ENCODE data around the gene TSPEAR. TPM values are rescaled to one million over a fixed set of nuclear protein-coding genes. Genes with fewer than 3 reads are reported as not detected.

The TSPEAR gene
- total RNA-seq, 2 experiments from 2014 or later: not detected

DNA sequence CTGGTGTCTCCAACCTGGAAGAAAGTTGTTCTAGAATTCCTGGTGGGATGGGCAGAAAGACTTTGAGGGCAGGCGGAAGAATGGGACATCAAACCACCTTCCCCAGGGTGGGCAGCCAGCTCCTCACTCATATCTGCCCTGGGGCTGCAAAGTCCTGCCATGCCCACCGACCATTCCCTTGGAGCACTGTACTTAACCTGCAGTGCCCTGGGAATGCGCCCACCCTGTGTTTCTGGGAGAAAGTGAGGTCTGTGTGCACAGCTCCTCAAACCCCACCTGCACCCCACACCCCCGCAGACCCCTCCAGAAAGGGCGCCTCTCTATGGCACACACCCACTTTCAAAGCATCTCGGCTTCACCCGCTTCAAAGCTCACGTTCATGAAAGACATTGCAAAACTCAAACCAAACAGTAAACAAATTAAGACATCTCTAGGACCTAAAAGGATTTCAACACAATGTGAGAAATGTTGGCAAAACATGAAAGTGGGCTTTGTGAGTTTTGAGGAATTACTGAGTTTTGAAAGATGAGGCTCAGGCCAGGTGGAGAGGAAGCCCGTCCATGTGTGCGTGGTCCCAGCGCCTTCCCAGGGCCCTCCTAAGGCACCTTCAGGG, 196.5 kb downstream of the TSPEAR start:
- ATAC-seq (ENCODE audit: poor library complexity): no peak
- no peak overlapping the region for H3K27ac Mint-ChIP-seq
- no peaks in the 10 kb centered on the region for H3K9me3 Mint-ChIP-seq
- DNase-seq: no peak
- no peak overlapping the region for H3K4me3 ChIP-seq (ENCODE audit: low read length)
- H3K27me3 Mint-ChIP-seq: no peaks in the 10 kb centered on the region
- no peaks in the 10 kb centered on the region for H3K4me1 Mint-ChIP-seq (ENCODE audit: low read depth)
- CTCF ChIA-PET: interaction anchor here (1.3 kb wide), 1 partner anchor 278 kb away, joined by 4 read pairs; no protein-coding TSS in a partner anchor
- TF ChIP-seq, protein P1, sequence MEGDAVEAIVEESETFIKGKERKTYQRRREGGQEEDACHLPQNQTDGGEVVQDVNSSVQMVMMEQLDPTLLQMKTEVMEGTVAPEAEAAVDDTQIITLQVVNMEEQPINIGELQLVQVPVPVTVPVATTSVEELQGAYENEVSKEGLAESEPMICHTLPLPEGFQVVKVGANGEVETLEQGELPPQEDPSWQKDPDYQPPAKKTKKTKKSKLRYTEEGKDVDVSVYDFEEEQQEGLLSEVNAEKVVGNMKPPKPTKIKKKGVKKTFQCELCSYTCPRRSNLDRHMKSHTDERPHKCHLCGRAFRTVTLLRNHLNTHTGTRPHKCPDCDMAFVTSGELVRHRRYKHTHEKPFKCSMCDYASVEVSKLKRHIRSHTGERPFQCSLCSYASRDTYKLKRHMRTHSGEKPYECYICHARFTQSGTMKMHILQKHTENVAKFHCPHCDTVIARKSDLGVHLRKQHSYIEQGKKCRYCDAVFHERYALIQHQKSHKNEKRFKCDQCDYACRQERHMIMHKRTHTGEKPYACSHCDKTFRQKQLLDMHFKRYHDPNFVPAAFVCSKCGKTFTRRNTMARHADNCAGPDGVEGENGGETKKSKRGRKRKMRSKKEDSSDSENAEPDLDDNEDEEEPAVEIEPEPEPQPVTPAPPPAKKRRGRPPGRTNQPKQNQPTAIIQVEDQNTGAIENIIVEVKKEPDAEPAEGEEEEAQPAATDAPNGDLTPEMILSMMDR (IDR thresholded peaks at IDR 0.05): no peak
- intact Hi-C loops (cut with DNase I, micrococcal nuclease): loop anchor here in 1 of 2 experiments (5.0 kb wide), 2 partner anchors 362 to 422 kb away; no protein-coding TSS in a partner anchor
- H3K4me3 Mint-ChIP-seq: no peak overlapping the region
- no peaks in the 10 kb centered on the region for H3K27me3 ChIP-seq (ENCODE audit: control insufficient read depth in 1 of 2, insufficient read depth in 2 of 2, low read length in 2 of 2)
- peaks cover 12% of the 10 kb centered on the region for H3K4me1 ChIP-seq (ENCODE audit: insufficient read depth, low read length)
- POLR2A ChIA-PET: no interaction called here
- no peaks in the 10 kb centered on the region for H3K36me3 Mint-ChIP-seq (ENCODE audit: low read depth)
- no peaks in the 10 kb centered on the region for H3K36me3 ChIP-seq (ENCODE audit: insufficient read depth, low read length)
- H3K9me3 ChIP-seq (ENCODE audit: control insufficient read depth in 1 of 2, insufficient read depth in 1 of 2, low read length in 2 of 2): peaks cover 0 to 5% of the 10 kb centered on the region in 2 experiments
- no peak overlapping the region for H3K27ac ChIP-seq (ENCODE audit: low read depth in 1 of 2, low read length in 2 of 2)

DNA sequence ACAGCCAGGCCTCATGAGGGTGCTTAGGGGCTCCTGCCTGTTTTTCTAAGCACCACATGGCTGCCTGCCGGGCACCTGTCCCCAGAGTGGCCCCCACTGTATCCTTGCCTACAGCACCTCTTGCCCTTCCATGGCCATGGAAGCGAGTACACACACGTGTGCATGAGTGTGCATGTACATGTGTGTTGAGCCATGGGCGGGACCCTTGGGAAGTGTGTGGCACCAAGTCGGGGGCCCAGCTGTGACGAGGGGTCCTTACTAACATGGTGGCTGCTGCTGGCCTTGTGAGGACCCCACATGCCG, 197.2 kb downstream of the TSPEAR start:
- ChIA-PET POLR2A (no interaction called here), CTCF (interaction anchor here (1.3 kb wide), 1 partner anchor 279 kb away, joined by 4 read pairs; no protein-coding TSS in a partner anchor)
- Mint-ChIP-seq H3K4me3 (no peak overlapping the region), H3K9me3 (no peaks in the 10 kb centered on the region), H3K4me1 (ENCODE audit: low read depth) (no peaks in the 10 kb centered on the region), H3K36me3 (ENCODE audit: low read depth) (no peaks in the 10 kb centered on the region), H3K27ac (no peak overlapping the region), H3K27me3 (no peaks in the 10 kb centered on the region)
- H3K27ac ChIP-seq (ENCODE audit: low read depth in 1 of 2, low read length in 2 of 2): no peak overlapping the region
- DNase-seq (no peak), ATAC-seq (ENCODE audit: poor library complexity) (no peak)
- H3K36me3 ChIP-seq (ENCODE audit: insufficient read depth, low read length): no peaks in the 10 kb centered on the region
- no peak overlapping the region for H3K4me3 ChIP-seq (ENCODE audit: low read length)
- no peaks in the 10 kb centered on the region for H3K27me3 ChIP-seq (ENCODE audit: control insufficient read depth in 1 of 2, insufficient read depth in 2 of 2, low read length in 2 of 2)
- intact Hi-C loops (cut with DNase I, micrococcal nuclease): loop anchor here in 1 of 2 experiments (5.0 kb wide), 2 partner anchors 363 to 423 kb away; no protein-coding TSS in a partner anchor
- H3K4me1 ChIP-seq (ENCODE audit: insufficient read depth, low read length): peaks cover 12% of the 10 kb centered on the region
- peaks cover 0 to 5% of the 10 kb centered on the region in 2 experiments for H3K9me3 ChIP-seq (ENCODE audit: control insufficient read depth in 1 of 2, insufficient read depth in 1 of 2, low read length in 2 of 2)
- TF ChIP-seq, protein P1 (IDR thresholded peaks at IDR 0.05): no peak

DNA sequence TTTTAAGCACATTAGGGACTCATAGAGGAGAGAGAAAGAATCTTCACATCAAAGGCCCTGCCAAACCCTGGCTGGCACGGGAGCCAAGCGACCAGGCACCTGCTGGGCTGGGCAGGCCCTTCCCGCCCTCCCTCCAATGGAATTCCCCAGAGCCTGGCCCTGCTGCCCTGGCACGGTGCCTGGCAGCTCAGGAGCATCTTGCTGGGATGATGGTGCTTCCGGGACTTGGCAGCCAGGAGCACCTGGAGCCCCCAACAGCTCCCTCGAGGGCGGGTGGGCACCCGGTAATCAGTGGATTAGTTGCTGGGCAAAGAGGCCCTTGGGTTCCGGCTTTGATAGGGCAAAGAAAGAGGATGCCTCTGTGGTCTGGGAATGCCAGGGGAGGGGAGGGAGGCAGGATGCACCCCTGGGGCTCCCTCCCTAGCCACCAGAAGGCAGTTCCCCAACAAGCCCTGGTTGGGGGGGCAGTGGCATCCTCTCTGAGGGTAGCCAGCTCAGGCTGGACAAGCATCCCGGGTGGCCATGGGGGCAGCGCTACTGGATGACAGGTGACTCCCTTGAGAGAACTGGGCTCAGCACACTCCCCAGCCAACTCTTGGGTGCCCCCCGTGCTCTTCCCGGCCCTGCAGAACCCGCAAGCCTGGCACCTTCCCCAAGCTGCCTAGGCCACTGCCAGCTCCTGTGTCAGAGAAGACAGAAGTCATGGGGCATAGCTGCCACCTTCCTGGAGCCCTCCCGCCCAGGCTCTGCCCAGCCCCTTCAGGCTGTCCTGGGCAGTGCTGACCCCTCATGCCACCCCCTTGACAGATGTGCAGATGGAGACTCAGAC, 197.8 kb downstream of the TSPEAR start:
- Histone ChIP-seq H3K4me1 (ENCODE audit: insufficient read depth, low read length) (peaks cover 12% of the 10 kb centered on the region), H3K36me3 (ENCODE audit: insufficient read depth, low read length) (no peaks in the 10 kb centered on the region), H3K4me3 (ENCODE audit: low read length) (no peak overlapping the region), H3K9me3 (ENCODE audit: control insufficient read depth in 1 of 2, insufficient read depth in 1 of 2, low read length in 2 of 2) (peaks cover 0 to 5% of the 10 kb centered on the region in 2 experiments), H3K27ac (ENCODE audit: low read depth in 1 of 2, low read length in 2 of 2) (no peak overlapping the region), H3K27me3 (ENCODE audit: control insufficient read depth in 1 of 2, insufficient read depth in 2 of 2, low read length in 2 of 2) (no peaks in the 10 kb centered on the region)
- Mint-ChIP-seq H3K36me3 (ENCODE audit: low read depth) (no peaks in the 10 kb centered on the region), H3K9me3 (no peaks in the 10 kb centered on the region), H3K4me1 (ENCODE audit: low read depth) (no peaks in the 10 kb centered on the region), H3K27me3 (no peaks in the 10 kb centered on the region), H3K27ac (no peak overlapping the region), H3K4me3 (no peak overlapping the region)
- ATAC-seq (ENCODE audit: poor library complexity): no peak
- intact Hi-C loops (cut with DNase I, micrococcal nuclease): loop anchor here in 1 of 2 experiments (5.0 kb wide), 2 partner anchors 364 to 424 kb away; no protein-coding TSS in a partner anchor
- DNase-seq: no peak
- ChIA-PET POLR2A (no interaction called here), CTCF (interaction anchor here (1.3 kb wide), 1 partner anchor 280 kb away, joined by 4 read pairs; no protein-coding TSS in a partner anchor)
- TF ChIP-seq, protein P1 (IDR thresholded peaks at IDR 0.05): no peak
